NCI-H2107 (cell line): ENCODE results near the gene OPCML.

Experiments
- DNase-seq: peaks from one replicate; lab custom pipeline; 2025; lab: John Stamatoyannopoulos, UW

The OPCML gene

GRCh38 chr11:133026952-133027351, 505.3 kb downstream of the OPCML start:
- no peak for DNase-seq

GRCh38 chr11:133024301-133024700, 508.0 kb downstream of the OPCML start:
- DNase-seq, result no peak

DNA sequence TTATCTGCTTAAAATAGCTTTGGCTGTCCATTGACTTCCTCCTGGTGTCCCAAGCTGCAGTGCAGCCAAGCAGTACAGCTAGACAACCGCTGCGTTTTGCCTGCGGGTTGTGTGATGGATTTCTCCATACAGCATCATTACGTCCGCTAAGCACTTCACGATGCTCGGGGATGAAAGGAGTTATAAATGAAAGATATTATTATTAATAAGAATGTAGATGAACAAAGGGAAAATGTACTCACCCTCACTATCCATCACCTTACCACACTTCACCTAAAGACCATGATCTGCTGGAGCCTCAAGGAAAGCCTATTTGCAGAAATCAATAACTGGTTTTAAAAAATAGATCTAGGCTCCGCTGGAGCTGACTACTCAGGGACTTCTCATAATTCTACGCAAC, 509.1 kb downstream of the OPCML start:
- DNase-seq, result no peak

GRCh38 chr11:133021553-133021952, 510.7 kb downstream of the OPCML start:
- DNase-seq, result no peak

- no peak for DNase-seq
Measured at GRCh38 chr11:133020372-133020714, 512.0 kb downstream of the OPCML start.

DNA sequence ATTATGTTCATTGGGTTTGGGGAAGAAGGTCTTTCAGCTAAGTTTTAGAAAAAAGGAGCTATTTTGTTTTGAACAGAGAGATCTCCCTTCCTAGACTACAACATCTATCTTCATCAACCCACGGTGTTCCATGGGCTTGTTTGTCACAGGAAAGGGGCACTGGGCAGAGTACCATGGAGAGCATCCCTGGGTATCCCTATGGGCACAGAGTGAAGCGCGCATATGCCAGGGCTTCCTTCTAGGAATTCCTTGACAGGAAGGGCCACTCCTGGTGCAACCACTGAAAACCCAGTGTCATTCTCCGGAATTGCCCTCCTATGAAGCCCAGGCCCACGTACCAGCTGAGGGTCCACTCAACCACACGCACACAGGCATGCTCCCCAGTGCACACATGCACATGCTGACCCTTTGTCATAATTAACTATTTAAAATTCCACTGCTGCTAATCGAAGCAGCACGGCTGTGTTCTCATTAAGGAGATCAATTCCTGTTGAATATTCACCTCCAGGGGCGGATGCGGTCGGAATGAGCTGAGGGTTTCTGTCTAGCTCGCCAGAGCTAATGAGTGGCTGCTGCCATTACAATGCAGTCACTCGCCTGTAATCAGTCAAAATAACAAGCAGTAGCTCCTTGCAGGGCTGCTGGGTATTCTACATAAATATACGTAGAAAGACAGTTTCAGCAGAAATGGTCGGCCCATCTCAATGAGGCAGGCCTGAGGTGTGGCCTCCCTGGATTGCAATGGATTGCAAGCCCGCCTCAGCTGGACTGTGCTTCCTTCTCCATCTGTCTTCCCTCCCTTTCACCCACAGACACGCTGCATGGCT, 512.5 kb downstream of the OPCML start:
- DNase-seq, result no peak

- no peak for DNase-seq
Measured at GRCh38 chr11:133015457-133015856, 516.8 kb downstream of the OPCML start.

DNA sequence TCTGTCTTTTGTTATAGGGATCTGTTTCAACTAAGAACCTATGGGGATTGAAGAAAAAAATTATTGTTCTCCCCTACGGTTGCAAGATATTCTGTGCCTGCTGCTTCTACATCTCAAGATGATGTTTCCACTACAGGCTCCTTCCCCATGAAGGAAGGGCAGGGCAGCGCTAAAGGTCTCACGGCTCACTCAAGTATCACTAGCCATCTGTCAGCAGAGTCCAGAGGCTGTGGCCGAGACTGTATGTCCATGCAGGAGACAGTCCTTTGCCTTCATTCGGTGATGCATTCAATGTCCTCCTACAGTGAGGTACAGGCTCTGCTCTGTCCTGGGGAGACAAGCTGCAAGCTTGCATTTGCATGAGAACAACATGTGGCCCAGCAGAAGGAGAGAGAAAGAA, 518.0 kb downstream of the OPCML start:
- no peak for DNase-seq

DNA sequence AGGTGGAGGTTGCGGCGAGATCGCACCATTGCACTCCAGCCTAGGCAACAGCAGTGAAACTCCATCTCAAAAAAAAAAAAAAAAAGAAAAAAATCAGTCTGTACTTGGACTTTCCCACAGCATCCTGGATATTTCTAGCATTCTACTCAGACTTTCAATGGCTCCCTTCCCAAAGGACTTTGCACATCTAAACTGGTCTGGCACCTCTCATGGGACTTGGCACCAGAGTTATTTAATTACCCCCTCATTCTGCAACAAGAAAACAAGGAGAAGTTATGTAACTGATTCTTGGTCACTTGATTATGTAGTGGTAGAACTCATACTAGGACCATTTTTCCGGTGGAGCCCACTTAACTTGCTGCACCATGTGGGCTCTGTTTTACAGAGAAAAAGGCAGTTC, 519.5 kb downstream of the OPCML start:
- DNase-seq, result no peak

- no peak for DNase-seq
Measured at GRCh38 chr11:133011604-133012003, 520.7 kb downstream of the OPCML start.

GRCh38 chr11:133007027-133007584, 525.2 kb downstream of the OPCML start:
- DNase-seq, result no peak

- no peak for DNase-seq
Measured at GRCh38 chr11:133004369-133004768, 527.9 kb downstream of the OPCML start.

- no peak for DNase-seq
Measured at GRCh38 chr11:132999516-132999915, 532.8 kb downstream of the OPCML start.

DNA sequence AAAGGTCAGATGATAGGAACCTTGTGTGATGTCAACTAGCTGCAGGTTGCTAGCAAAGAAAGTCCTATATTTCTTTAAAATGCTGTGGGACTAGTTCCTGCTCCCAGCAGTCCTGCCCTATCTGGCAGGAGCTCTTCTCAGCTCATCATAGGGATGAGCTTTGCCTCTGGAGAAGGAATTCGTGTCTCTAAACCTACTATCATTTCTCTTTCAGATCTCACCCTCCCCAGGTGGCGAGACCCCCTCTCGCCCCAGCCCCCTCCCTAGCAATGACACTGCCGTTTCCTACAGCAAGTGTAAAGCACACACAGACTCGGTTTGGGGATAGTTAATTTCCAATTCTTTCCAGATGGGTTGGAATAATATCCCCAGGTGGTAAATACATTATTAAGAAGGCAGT, 533.3 kb downstream of the OPCML start:
- no peak for DNase-seq

- no peak for DNase-seq
Measured at GRCh38 chr11:132997396-132997795, 534.9 kb downstream of the OPCML start.

DNA sequence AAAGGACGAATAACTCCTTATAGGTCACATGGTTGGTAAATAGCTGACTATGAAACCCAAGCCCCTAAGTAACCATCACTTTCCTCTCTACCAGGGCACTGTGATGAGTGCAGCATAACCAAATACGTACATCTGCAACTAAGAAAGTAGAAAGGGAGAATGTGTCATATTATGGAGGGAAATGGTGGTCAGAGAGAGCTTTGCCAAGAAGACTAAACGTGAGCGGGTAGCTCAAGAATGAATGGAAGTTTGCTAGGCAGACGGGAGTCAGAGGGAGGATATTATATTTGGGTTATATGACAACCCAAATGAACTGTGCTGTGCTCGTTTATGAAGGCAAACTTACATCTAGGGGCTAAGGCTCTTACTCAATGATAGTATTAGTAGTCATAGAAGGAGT, 537.3 kb downstream of the OPCML start:
- DNase-seq, result no peak

GRCh38 chr11:132993991-132994502, 538.3 kb downstream of the OPCML start:
- DNase-seq, result no peak

DNA sequence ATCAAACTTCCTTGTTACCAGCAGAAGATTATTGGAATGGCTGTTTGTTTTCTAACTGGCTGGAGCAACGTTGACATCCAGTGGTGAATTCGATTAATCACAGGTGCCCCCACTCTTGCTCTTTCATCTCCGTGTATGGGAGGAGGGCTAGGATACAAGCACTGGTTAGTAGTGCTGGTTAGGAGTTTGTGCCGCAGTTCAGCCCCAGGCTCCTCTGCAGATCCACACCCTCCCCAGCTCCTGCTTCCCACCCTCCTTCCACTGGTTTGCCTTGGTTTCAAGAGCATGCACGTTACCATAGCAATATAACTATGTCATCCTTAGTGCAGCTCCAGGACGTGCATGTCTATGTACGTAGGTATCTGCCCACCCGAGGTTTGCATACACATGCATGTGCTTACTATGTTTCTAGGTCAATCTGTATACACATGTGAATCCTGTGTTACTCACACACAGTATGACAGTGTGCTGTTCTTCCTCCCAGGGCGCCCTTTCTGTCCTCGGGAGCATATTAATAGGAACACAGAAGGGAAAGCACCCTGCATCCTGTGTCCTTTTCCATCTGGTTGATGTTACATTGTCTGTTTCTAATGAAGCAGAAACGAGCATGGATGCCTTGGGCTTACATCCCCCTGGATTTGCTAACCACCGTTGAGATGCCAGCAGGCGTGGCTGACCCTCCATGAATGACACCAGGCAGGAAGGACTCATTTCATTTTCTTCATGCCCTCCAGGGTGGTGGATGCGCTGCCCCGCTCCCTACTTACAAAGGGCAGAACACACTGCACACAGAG, 539.3 kb downstream of the OPCML start:
- DNase-seq, result no peak

GRCh38 chr11:132988411-132988810, 543.9 kb downstream of the OPCML start:
- DNase-seq, result no peak

GRCh38 chr11:132987936-132988335, 544.4 kb downstream of the OPCML start:
- no peak for DNase-seq

GRCh38 chr11:132983641-132983978, 548.7 kb downstream of the OPCML start:
- no peak for DNase-seq

GRCh38 chr11:132982772-132983640, 549.3 kb downstream of the OPCML start:
- no peak for DNase-seq
